Activated CD4-positive, alpha-beta T cell treated with anti-CD3 and anti-CD28 coated beads, Interleukin-2, amount 10 ng/mL, durations not matched to agents 7 days and 5 days (primary cell): ENCODE data around the gene IRF4. TPM values are rescaled to one million over a fixed set of nuclear protein-coding genes. Genes with fewer than 3 reads are reported as not detected.

Experiments
- CTCF ChIA-PET: fragments of 350-600 bp; sonication (Branson Sonifier 250); formaldehyde crosslinking; loops from one replicate; lab custom pipeline; 2021; ENCODE audit warnings: antibody characterized with exemption; lab: Charles Lee
- POLR2A ChIA-PET: fragments of 350-600 bp; sonication (Branson Sonifier 250); formaldehyde crosslinking; loops from one replicate; lab custom pipeline; 2021; ENCODE audit warnings: antibody characterized with exemption; lab: Charles Lee
- DNase-seq: peaks from one replicate; pipeline ENCODE4 v3.0.0-alpha.2; 2020
- H3K27ac Mint-ChIP-seq: one replicate; pipeline ENCODE4 v1.8.0; 2021; ENCODE audit warnings: mild to moderate bottlenecking, moderate library complexity, mixed read lengths
- H3K27me3 Mint-ChIP-seq: one replicate; pipeline ENCODE4 v1.8.0; 2021; ENCODE audit warnings: mixed read lengths
- H3K36me3 Mint-ChIP-seq: one replicate; pipeline ENCODE4 v1.8.0; 2021; ENCODE audit warnings: low read depth, mixed read lengths
- H3K4me1 Mint-ChIP-seq: one replicate; pipeline ENCODE4 v1.8.0; 2021; ENCODE audit warnings: mixed read lengths
- H3K4me3 Mint-ChIP-seq: one replicate; pipeline ENCODE4 v1.8.0; 2021; ENCODE audit warnings: mild to moderate bottlenecking, moderate library complexity, mixed read lengths
- H3K9me3 Mint-ChIP-seq: one replicate; pipeline ENCODE4 v1.8.0; 2021; ENCODE audit warnings: mixed read lengths
- total RNA-seq, 2 experiments: library from RNA; stranded (reverse); gene quantifications; one replicate each; pipeline ENCODE4 v1.2.3, GENCODE V29; 2021

IRF4 gene
- total RNA-seq, 2 experiments from 2014 or later, result 111 to 126 TPM

DNA sequence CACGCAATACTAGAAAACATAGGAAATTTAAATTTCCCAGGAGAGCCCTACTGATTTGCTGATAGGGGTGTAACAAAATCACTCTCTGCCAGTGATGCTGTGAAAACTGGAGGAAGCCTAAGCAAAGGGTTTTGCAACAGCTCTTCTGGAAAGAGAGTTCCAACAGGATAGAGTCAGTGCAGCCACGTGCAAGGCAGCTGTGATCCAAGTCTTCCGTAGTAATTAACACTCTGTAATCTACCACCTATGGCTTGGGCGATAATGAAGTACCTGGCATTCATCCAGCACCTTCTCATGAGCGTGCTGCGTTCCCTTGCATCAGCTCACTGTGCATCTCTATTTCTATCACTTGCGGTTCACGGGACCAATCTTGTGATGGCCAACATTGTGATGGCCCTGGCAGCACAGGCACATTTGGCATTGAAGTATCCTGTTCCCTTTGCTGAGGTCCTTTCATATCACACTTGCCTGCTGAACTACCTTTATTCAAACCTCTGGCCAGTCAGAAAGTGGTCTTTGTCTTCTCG lies 48.2 kb downstream of the IRF4 start:
- no peak for DNase-seq
- POLR2A ChIA-PET, result no interaction called here
- CTCF ChIA-PET, result interaction anchor here (1.3 kb wide), 1 partner anchor 15 kb away, joined by 3 read pairs; no protein-coding TSS in a partner anchor

DNA sequence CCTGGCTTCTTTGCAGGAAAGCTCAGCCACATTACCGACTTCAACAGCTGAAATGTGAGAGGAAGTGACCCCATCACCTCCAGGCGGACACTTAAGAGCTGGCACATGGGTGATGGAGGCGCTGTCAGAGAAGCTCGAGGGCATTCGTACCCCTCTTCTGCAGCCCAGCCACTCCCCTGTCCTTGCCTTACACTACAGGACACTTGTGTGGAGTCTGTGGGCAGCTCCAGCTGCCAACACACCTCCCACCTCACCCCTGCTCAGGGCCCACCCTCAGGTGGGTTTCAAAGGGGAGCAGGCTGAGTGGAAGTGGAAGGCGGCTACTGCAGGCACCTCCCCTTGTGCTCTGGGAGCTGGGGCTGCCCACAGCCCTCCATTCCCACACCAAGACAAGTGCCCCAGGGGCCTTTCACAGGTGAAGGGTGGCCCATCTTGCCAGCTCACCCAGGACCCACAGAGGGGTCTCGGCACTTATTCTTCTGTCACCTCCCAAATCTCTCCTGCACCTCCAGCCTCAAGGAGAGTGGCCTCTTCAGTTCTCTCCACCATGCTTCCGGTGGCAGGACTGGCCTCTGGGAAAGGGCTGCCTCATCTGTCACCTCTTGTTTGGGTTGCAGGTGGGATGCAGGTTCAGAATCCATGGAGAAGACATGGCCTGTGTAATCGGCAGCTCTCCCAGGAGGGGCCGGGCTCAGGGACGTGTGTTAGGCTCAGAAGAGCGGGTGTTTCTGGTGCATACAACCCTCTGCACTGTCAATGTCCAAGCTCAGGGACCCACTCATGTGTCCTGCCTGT lies 49.8 kb downstream of the IRF4 start:
- Mint-ChIP-seq H3K36me3 (peaks cover 2% of the 10 kb centered on the region), H3K9me3 (no peaks in the 10 kb centered on the region), H3K27me3 (no peaks in the 10 kb centered on the region), H3K4me3 (no peak overlapping the region), H3K27ac (no peak overlapping the region), H3K4me1 (peaks cover 40% of the 10 kb centered on the region)
- ChIA-PET POLR2A (no interaction called here), CTCF (interaction anchor here (0.6 to 1.3 kb wide), 2 partner anchors 9 to 24 kb away, joined by 3 to 4 read pairs; no protein-coding TSS in a partner anchor)
- no peak for DNase-seq

More for the DNA sequence above, 48.2 kb downstream of the IRF4 start:
- peaks cover 35% of the 10 kb centered on the region for H3K4me1 Mint-ChIP-seq
- no peaks in the 10 kb centered on the region for H3K9me3 Mint-ChIP-seq
- no peak overlapping the region for H3K4me3 Mint-ChIP-seq
- H3K27me3 Mint-ChIP-seq, result no peaks in the 10 kb centered on the region
- no peak overlapping the region for H3K27ac Mint-ChIP-seq
- H3K36me3 Mint-ChIP-seq, result peaks cover 2% of the 10 kb centered on the region

DNA sequence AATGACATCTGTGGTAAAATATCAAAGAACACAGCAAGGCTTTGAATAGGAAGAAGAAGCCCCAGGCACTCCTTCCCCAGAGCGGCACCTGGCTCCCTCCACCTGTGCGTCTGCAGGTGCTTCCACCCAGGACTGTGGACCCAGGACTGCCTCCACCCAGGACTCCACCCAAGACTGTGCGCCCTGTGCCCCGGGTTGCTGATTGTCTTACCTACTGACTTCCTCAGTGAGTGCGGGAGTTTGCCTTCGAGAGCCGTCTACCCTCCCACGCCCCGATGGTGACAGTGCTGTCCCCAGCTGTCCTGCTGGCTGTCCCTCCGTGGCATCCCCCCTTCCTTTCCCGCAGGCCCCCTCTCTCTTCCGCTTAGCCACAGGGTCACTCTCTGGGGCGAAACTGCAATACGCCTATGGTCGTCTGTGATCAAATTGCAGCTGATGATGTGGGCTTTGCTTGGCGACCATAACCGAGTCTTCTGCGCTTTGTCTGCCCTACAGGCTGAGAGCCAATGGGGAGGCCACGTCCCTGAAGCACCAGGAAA lies 52.1 kb downstream of the IRF4 start:
- H3K4me3 Mint-ChIP-seq, result no peak overlapping the region

DNA sequence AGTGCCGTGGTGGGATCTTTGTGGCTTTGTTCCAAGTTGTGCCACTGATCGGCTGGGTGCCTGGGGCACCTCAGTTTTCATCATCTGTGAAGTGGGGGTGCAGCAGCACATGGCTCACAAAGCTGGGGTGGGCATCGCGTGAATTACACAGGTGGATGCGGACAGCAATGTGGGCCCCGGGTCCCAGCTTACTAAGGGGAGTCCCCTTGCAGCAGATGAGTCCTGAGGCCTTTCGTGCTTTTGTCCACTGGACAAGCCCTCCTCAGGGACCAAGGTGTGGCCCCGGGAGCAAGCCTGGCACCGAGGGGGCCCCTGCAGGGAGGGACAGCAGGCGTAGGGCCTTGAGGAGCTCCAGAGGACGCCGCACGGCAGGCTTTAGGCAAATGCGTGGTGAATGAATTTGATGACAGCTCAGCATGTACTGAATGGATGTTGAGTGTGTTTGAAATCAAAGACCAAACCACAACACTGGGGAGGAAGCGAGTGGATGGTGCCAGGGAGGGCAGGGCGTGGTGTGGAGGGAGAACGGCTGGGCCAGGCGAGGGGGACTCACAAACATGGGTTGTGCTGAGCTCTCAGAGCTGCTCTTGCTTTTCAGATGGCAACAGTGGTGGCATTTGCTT lies 53.2 kb downstream of the IRF4 start:
- peak overlapping the region; percentile 91 for H3K27ac Mint-ChIP-seq

More for the DNA sequence above, 52.1 kb downstream of the IRF4 start:
- CTCF ChIA-PET, result interaction anchor here (0.6 to 4.5 kb wide), 6 partner anchors 9 to 105 kb away, joined by 3 to 49 read pairs (median 3); no protein-coding TSS in a partner anchor
- Mint-ChIP-seq H3K4me1 (peaks cover 57% of the 10 kb centered on the region), H3K9me3 (no peaks in the 10 kb centered on the region), H3K27ac (no peak overlapping the region), H3K36me3 (no peaks in the 10 kb centered on the region), H3K27me3 (no peaks in the 10 kb centered on the region)
- DNase-seq, result no peak
- POLR2A ChIA-PET, result no interaction called here

DNA sequence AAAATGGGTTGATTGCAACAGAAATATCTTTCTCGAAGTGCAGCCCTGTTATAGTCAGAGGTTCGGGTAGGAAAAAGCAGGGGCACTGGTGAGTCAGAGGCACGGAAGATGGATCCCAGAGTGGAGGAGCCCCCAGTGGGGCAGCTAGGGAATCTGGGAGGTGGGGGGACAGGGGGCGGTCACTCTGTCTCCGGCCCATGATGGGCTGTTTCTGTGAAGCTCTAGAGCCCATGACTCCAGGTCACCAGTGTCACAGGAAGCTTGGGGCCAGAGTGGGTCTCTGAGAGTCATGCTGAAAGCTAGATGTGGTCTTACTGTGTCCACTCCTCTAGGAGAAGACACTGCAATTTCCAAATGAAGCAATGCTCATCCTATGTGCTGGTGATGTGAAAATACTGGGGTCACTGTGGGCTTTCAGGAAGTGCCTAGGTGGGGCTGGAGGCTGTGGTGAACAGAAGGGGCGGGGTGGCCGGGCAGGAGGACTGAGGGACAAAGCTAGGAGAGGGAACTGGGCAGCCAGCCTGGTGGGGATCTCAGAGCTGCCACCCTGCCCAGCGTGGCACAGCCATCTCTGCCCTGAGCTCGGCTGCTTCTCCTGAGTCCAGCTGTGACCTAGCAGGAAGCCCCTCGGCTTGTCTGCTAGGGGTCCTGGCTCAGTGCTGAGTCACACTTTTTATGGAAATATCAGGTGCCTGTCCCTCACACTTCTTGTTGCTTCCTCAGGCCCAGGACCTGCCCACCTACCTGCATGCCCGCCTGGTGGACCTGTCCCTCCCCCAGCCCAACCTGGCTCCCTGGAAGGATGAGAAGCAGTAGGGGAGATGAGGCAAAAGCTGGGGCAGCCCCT lies 54.2 kb downstream of the IRF4 start:
- ChIA-PET CTCF (interaction anchor here (0.7 to 4.5 kb wide), 9 partner anchors 12 to 257 kb away, joined by 3 to 49 read pairs (median 4); no protein-coding TSS in a partner anchor), POLR2A (no interaction called here)
- DNase-seq, result no peak
- peaks cover 3% of the 10 kb centered on the region for H3K9me3 Mint-ChIP-seq
- H3K4me1 Mint-ChIP-seq, result peaks cover 69% of the 10 kb centered on the region
- peak overlapping the region; percentile 91 for H3K27ac Mint-ChIP-seq
- no peaks in the 10 kb centered on the region for H3K27me3 Mint-ChIP-seq
- peaks cover 4% of the 10 kb centered on the region for H3K36me3 Mint-ChIP-seq
- H3K4me3 Mint-ChIP-seq, result peak overlapping the region; percentile 54

More for the DNA sequence above, 53.2 kb downstream of the IRF4 start:
- Mint-ChIP-seq H3K9me3 (no peaks in the 10 kb centered on the region), H3K27me3 (no peaks in the 10 kb centered on the region), H3K4me3 (peak overlapping the region; percentile 54), H3K4me1 (peaks cover 65% of the 10 kb centered on the region), H3K36me3 (no peaks in the 10 kb centered on the region)
- ChIA-PET CTCF (interaction anchor here (1.0 to 4.5 kb wide), 8 partner anchors 10 to 113 kb away, joined by 3 to 49 read pairs (median 4); no protein-coding TSS in a partner anchor), POLR2A (no interaction called here)
- peak; percentile 86 for DNase-seq

DNA sequence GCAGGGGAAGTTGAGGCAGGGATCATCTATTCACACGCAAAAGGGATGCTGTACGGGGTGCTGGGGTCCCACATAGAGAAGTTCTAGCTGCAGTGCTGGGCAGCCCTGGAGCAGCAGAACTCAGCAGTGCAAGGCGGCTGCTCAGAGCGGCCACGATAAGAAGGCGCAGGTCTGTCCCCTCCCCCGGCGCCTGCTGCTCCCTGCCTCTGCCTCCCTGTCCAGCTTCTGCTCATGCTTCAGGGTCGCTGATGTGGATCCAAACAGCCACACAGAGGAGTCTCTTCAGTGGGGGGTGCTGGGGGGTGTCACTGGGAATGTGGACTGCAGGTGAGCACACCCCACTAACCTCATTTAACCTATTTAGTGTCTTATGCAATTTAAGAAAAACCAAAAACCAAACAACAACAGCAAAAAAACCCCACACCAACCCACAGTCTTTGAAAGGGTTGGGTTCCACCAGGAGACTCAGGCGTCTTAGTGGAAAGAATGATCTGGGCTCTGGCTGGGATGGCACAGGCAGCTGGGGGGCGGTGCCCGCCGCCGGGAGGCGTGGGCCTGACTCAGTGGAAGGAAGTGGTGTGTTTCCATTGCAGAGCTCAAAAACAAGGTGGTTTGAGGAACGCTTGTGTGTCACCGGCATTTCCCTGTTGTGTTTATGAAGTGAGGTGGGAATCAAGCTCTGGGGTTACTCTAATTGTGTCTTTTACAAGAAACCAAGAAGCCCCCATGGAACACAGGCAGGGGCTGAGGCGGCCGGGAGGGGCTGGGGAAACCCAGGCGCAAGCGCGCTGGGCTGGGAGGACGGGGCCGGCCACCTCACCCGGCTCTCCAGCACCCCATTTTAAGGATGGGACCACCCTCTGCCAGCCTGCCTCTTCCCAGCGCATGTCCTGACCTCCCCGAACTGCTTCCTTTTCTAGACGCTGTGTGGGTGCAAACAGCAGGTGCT lies 55.1 kb downstream of the IRF4 start:
- CTCF ChIA-PET, result interaction anchor here (0.7 to 4.5 kb wide), 8 partner anchors 12 to 258 kb away, joined by 3 to 49 read pairs (median 3); partner anchors contain the start of gene IRF4
- POLR2A ChIA-PET, result interaction anchor here (0.6 to 0.9 kb wide), 4 partner anchors 15 to 65 kb away, joined by 3 read pairs; no protein-coding TSS in a partner anchor
- DNase-seq, result peak; percentile 88
- H3K27me3 Mint-ChIP-seq, result no peaks in the 10 kb centered on the region
- peaks cover 3% of the 10 kb centered on the region for H3K9me3 Mint-ChIP-seq
- H3K4me1 Mint-ChIP-seq, result peaks cover 70% of the 10 kb centered on the region
- peaks cover 4% of the 10 kb centered on the region for H3K36me3 Mint-ChIP-seq
- H3K4me3 Mint-ChIP-seq, result peak overlapping the region; percentile 37
- H3K27ac Mint-ChIP-seq, result peak overlapping the region; percentile 91

DNA sequence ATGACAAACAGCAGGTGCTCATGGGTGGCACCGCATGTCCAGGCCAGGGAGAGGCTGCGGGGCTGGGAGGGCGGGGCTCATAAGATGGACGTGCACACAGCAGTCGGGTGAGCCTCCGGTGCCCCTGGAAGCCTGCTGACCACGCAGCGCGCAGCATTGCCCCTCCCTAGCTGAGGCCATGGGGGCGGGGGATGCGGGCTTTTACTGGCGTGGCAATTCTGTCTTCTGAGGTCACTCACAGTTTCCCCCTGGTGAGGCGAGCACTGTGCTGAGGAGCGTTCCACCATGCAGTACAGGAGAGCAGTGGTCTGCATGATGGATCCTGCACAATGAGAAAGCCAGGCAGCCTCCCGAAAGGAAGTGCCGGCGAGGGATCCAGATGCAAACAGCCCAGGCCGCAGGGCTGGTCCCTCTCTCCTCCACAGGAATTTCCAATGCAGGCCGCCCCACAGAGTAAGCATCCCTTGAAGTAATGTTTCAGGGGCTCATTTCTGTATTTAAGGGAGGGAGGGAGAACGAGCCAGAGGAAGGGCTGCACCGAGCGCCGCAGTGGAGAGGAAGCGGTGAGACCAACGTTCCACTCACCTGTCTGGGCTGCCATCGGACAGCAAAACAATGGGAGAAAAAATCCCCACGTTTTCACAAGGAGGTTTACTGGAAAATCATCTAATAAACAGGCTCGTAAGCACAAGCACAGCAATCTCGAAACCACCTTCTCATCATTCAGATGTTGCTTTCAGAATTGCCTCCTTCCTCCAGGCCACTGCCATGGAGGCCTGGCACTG lies 56.0 kb downstream of the IRF4 start:
- peaks cover 68% of the 10 kb centered on the region for H3K4me1 Mint-ChIP-seq
- POLR2A ChIA-PET, result interaction anchor here (0.6 to 0.9 kb wide), 4 partner anchors 16 to 64 kb away, joined by 3 read pairs; no protein-coding TSS in a partner anchor
- H3K4me3 Mint-ChIP-seq, result peak overlapping the region; percentile 37
- H3K9me3 Mint-ChIP-seq, result peaks cover 3% of the 10 kb centered on the region
- DNase-seq, result no peak
- peak overlapping the region; percentile 91 for H3K27ac Mint-ChIP-seq
- CTCF ChIA-PET, result interaction anchor here (0.7 to 4.5 kb wide), 5 partner anchors 13 to 76 kb away, joined by 3 to 49 read pairs (median 3); partner anchors contain the start of gene IRF4
- H3K27me3 Mint-ChIP-seq, result no peaks in the 10 kb centered on the region
- H3K36me3 Mint-ChIP-seq, result peaks cover 4% of the 10 kb centered on the region

DNA sequence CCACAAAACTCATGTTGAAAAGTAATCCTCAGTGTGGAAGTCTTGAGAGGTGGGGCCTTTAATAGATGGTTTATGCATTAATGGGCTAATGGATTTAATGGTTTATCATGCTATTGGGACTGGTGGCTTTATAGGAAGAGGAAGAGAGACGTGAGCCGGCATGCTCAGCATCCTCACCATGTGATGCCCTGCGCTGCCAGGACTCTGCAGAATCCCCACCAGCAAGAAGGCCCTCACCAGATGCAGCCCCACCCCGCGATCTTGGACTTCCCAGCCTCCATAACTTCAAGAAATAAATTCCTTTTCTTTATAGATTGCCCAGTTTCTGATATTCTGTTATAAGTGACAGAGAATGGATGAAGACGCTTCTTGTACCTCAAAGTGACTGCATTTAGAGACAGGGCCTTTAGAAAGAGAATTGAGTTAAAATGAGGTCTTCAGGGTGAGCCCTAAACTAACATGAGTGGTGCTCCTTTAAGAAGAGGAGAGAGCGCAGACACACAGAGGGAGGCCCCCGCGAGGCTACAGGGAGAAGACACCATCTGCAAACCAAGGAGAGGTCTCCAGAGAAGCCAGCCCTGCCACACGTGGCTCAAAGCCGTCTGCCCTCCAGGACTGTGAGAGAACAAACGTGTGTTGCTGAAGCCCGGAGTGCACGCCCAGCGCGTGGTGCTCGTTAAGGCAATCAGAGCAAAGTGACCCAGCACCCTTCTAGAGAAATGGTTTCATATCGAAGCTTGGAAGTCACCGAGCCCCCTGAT lies 56.9 kb downstream of the IRF4 start:
- H3K27ac Mint-ChIP-seq, result peak overlapping the region; percentile 91
- peaks cover 64% of the 10 kb centered on the region for H3K4me1 Mint-ChIP-seq
- no peaks in the 10 kb centered on the region for H3K27me3 Mint-ChIP-seq
- peak overlapping the region; percentile 26 for H3K4me3 Mint-ChIP-seq
- no peak for DNase-seq
- CTCF ChIA-PET, result interaction anchor here (0.6 kb wide), 1 partner anchor 54 kb away, joined by 3 read pairs; no protein-coding TSS in a partner anchor
- H3K9me3 Mint-ChIP-seq, result peaks cover 3% of the 10 kb centered on the region
- H3K36me3 Mint-ChIP-seq, result peaks cover 4% of the 10 kb centered on the region
- POLR2A ChIA-PET, result no interaction called here

DNA sequence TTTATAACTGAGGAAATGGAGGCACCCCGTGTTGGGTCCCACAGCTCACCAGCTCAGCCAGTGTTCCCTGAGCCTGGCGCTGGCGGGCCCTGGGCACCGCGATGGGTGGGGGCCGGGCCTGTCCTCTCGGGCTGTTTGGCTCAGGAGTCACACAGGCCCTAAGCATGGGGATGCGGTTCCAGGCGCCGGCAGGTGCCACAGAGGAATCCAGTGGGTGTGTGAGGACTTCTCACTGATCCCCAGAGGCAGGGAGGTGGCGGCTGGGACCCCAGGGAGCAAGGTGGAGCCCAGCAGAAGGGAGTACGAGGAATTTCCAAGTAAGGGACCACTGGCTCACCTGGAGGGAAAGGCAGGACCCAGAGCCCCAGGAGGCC lies 57.5 kb downstream of the IRF4 start:
- ChIA-PET CTCF (interaction anchor here (0.6 kb wide), 1 partner anchor 54 kb away, joined by 3 read pairs; no protein-coding TSS in a partner anchor), POLR2A (no interaction called here)
- no peak overlapping the region for H3K27ac Mint-ChIP-seq
- no peaks in the 10 kb centered on the region for H3K27me3 Mint-ChIP-seq
- H3K4me1 Mint-ChIP-seq, result peaks cover 58% of the 10 kb centered on the region
- peaks cover 4% of the 10 kb centered on the region for H3K36me3 Mint-ChIP-seq
- no peak for DNase-seq
- H3K9me3 Mint-ChIP-seq, result peaks cover 3% of the 10 kb centered on the region
- H3K4me3 Mint-ChIP-seq, result no peak overlapping the region
